Gastroesophageal sphincter (tissue), 4 donors: ENCODE data around the gene CFAP119. TPM values are rescaled to one million over a fixed set of nuclear protein-coding genes. Genes with fewer than 3 reads are reported as not detected.
A peak's percentile ranks its signal among the peaks of the same experiment; 100 is the strongest.

Source experiments
- ATAC-seq: fragments of 150-250 bp; one replicate; pipeline ENCODE4 v1.9.1; 2016; ENCODE audit warnings: mild to moderate bottlenecking, moderate library complexity
- H3K27ac ChIP-seq, 4 donors: fragments of 200-600 bp; sonication (generic) in 3 of 4; 1 replicate in 3 of 4; 2 replicates in 1 of 4; pipeline ENCODE4 v1.5.1; 2016 to 2019
- H3K27me3 ChIP-seq: fragments of 200-600 bp; sonication (generic); one replicate; pipeline ENCODE4 v1.5.1; 2019
- H3K36me3 ChIP-seq, 2 donors: fragments of 200-600 bp; sonication (generic); one replicate each; pipeline ENCODE4 v1.5.1; 2019; ENCODE audit warnings: control low read depth in 1 of 2
- H3K4me1 ChIP-seq, 3 donors: fragments of 200-600 bp; sonication (generic); 1 replicate in 2 of 3; 2 replicates in 1 of 3; pipeline ENCODE4 v1.5.1; 2016 to 2019; ENCODE audit warnings: control low read depth in 2 of 3
- H3K4me3 ChIP-seq, 2 donors: fragments of 200-600 bp; sonication (generic); one replicate each; pipeline ENCODE4 v1.5.1; 2019; ENCODE audit warnings: mild to moderate bottlenecking in 1 of 2, moderate library complexity in 1 of 2
- H3K9me3 ChIP-seq, 3 donors: fragments of 200-600 bp; sonication (generic); one replicate each; pipeline ENCODE4 v1.5.1; 2017 to 2019; ENCODE audit warnings: control low read depth in 2 of 3
- EP300 ChIP-seq: sonication (generic); formaldehyde crosslinking; IDR thresholded peaks from one replicate; pipeline ENCODE4 v1.6.1; 2017; ENCODE audit warnings: antibody characterized with exemption, mild to moderate bottlenecking
- POLR2A ChIP-seq, 2 donors: fragments of 450-650 bp; IDR thresholded peaks; one replicate each; pipeline ENCODE4 v1.6.1; 2017; ENCODE audit warnings: antibody characterized with exemption in 2 of 2, mild to moderate bottlenecking in 2 of 2, moderate library complexity in 1 of 2
- POLR2AphosphoS5 ChIP-seq: sonication (generic); formaldehyde crosslinking; IDR thresholded peaks from one replicate; pipeline ENCODE4 v1.6.1; 2017; ENCODE audit warnings: antibody characterized with exemption
- WGBS, 2 donors: methylation state at CpG; one replicate each; pipeline ENCODE4 v1.1.5; 2018; ENCODE audit warnings: low coverage in 1 of 2; 5-methylcytosine and 5-hydroxymethylcytosine counted together
- total RNA-seq, 4 donors: library from RNA; depleted of rRNA; stranded (reverse); fragments of >200 nt; gene quantifications; one replicate each; pipeline ENCODE4 v1.1.0, GENCODE V29; 2016
- TF ChIP-seq, protein P1 (sequence below), 4 experiments: fragments of 200-600 bp in 2 of 4; fragments of 450-650 bp in 2 of 4; sonication (generic) in 1 of 4; IDR thresholded peaks; one replicate each; pipeline ENCODE4 v1.5.1; 2017 to 2019; ENCODE audit warnings: antibody characterized with exemption in 4 of 4, mild to moderate bottlenecking in 2 of 4, moderate library complexity in 2 of 4

CFAP119 gene
- total RNA-seq, 4 donors from 2014 or later: 1.3 to 1.9 TPM; not detected in 2

DNA sequence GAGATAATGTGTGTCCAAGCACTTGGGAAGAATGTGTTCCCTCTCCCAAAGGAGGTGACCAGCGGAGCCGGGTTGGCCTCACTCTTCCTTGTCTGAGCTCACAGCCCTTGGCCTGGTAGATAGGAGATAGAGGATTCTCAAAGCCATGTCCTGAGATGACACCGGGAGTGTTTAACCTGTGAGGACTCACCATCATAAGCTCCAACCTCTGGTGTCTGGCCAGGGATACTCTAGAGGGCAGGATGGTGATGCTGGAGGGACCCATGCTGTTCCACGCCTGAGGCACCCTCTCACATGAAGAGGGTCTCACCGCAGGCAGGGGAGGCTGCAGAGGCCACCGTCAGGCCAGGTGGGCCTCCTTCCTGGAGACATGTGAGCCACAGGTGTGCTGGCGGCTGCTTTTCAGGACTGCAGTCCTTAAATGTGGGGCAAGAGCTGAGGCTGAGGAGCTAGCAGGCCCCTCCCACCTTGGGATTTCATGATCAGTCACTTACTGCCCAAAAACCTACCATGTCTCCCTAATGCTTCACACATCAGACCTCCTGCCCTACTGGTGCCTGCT, 31.7 kb upstream of the CFAP119 start:
- ATAC-seq: no peak
- Histone ChIP-seq H3K27me3 (no peaks in the 10 kb centered on the region), H3K4me1 (no peaks in the 10 kb centered on the region), H3K4me3 (no peak overlapping the region), H3K9me3 (no peaks in the 10 kb centered on the region), H3K36me3 (no peaks in the 10 kb centered on the region), H3K27ac (no peak overlapping the region)
- 70% methylated on average over 2 of the region's 7 CpGs; no CpG with 5 or more reads in 1 of the 2 donors for WGBS, 2 donors
- TF ChIP-seq EP300: no peak

DNA sequence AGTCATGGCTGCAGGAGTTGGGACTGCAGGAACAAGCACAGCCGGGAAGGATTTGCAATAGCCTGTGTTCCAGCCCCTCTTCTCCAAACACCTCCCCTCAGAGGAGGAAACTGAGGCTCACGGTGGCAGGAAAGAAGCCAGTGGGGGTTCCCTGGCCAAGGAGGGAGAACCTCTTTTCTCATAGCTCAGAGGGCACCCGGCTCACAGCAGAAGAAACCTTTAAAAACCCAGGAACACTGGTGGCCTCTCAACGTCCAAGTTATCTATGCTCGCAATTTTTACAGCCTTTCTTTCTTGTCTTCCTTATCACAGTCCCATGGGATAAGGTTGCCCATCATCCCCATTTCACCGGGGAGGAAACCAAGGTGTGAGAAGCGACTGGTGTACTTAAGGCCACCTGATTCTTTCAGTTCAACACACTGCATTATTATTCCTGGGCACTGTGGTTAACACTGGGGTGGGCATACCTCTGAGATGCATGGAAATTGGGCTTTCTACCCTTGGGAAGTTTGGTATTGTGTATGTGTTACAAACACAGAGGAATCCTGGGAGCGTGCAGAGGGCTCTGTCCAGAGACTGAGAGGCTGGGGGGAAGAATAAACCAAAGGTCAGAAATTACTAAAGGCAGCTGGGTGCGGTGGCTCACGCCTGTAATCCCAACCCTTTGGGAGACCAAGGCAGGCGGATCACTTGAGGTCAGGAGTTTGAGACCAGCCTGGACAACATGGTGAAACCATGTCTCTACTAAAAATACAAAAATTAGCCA, 25.9 kb upstream of the CFAP119 start:
- Histone ChIP-seq H3K4me3 (peak overlapping the region; percentile 84 to 92), H3K27ac (peak overlapping the region; percentile 81 to 95 (median 93)), H3K9me3 (no peaks in the 10 kb centered on the region), H3K4me1 (peaks cover 0 to 34% (median 10%) of the 10 kb centered on the region in 3 donors), H3K36me3 (peaks cover 0 to 24% of the 10 kb centered on the region in 2 donors), H3K27me3 (no peaks in the 10 kb centered on the region)
- TF ChIP-seq, protein P1, sequence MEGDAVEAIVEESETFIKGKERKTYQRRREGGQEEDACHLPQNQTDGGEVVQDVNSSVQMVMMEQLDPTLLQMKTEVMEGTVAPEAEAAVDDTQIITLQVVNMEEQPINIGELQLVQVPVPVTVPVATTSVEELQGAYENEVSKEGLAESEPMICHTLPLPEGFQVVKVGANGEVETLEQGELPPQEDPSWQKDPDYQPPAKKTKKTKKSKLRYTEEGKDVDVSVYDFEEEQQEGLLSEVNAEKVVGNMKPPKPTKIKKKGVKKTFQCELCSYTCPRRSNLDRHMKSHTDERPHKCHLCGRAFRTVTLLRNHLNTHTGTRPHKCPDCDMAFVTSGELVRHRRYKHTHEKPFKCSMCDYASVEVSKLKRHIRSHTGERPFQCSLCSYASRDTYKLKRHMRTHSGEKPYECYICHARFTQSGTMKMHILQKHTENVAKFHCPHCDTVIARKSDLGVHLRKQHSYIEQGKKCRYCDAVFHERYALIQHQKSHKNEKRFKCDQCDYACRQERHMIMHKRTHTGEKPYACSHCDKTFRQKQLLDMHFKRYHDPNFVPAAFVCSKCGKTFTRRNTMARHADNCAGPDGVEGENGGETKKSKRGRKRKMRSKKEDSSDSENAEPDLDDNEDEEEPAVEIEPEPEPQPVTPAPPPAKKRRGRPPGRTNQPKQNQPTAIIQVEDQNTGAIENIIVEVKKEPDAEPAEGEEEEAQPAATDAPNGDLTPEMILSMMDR (IDR thresholded peaks at IDR 0.05): no peak
- TF ChIP-seq POLR2AphosphoS5 (no peak), POLR2A (IDR thresholded peaks at IDR 0.05) (no peak), EP300 (no peak)
- 33 to 49% methylated on average over 7 to 10 of the region's 11 CpGs for WGBS, 2 donors
- no peak for ATAC-seq

DNA sequence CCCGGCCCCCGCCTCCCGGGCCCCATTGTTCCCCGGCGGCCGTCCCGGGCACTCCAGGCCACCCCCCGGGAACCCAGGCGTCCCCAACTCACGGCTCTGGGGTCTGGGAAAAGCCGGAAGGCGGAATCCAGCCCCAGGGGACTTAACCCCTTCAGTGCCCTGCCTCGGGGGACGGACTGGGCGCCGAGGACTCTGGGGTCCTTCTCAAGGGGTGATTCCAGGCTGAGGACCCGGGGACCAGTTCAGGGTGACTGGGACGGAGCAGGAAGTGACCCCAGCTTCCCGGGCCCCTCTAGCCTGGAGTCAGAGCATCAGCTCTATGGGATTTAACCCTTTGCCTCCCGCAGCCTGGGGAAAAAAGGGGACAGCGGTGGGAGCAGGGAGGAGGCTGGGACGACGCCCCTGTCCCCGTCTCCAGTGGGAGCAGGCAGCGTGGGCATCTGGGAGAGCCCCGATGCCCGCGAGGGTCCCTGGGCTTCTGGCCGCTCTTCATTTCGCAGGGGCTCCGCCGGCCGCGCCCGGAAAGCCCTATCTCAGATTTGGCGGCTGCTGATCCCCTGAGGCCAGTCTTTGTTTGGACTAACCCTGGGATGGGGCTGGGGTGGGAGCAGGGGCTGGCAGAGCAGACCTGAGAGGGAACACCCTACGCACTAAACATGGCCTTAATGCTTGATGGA, 25.2 kb upstream of the CFAP119 start, which contains the start of gene ZNF629:
Gene ZNF629 (minus strand): TSS at position 270 of the 677 bp plus-strand sequence. CDS start 2,723 bp downstream, outside the sequence.
- H3K27me3 ChIP-seq: no peaks in the 10 kb centered on the region
- no CpG with 5 or more reads among the region's 37 CpGs for WGBS, 2 donors
- H3K4me1 ChIP-seq: peaks cover 0 to 34% (median 10%) of the 10 kb centered on the region in 3 donors
- H3K9me3 ChIP-seq: no peaks in the 10 kb centered on the region
- no peak for TF ChIP-seq POLR2A (IDR thresholded peaks at IDR 0.05)
- TF ChIP-seq POLR2AphosphoS5: peak; percentile 17
- TF ChIP-seq EP300: no peak
- TF ChIP-seq, protein P1 (IDR thresholded peaks at IDR 0.05): no peak
- H3K36me3 ChIP-seq: peaks cover 0 to 31% of the 10 kb centered on the region in 2 donors
- peak within 1 kb of the TSS; percentile 81 to 95 (median 93) for H3K27ac ChIP-seq
- peak; percentile 88 for ATAC-seq
- H3K4me3 ChIP-seq: peak within 1 kb of the TSS; percentile 84 to 92

GRCh38 chr16:30786115-30786935, 24.5 kb upstream of the CFAP119 start:
- Histone ChIP-seq H3K9me3 (no peaks in the 10 kb centered on the region), H3K4me3 (peak overlapping the region; percentile 84 to 92), H3K27me3 (no peaks in the 10 kb centered on the region), H3K27ac (peak overlapping the region; percentile 81 to 95 (median 93)), H3K4me1 (peaks cover 0 to 34% (median 10%) of the 10 kb centered on the region in 3 donors), H3K36me3 (peaks cover 0 to 38% of the 10 kb centered on the region in 2 donors)
- TF ChIP-seq EP300 (no peak), POLR2AphosphoS5 (no peak), POLR2A (IDR thresholded peaks at IDR 0.05) (no peak)
- TF ChIP-seq, protein P1 (IDR thresholded peaks at IDR 0.05): no peak
- peak; percentile 60 for ATAC-seq
- WGBS, 2 donors: 4 to 11% methylated on average over 3 to 21 of the region's 57 CpGs
